HL-60/S4 (cell line): Measurements from ENCODE around the gene ORM2.
"Not testable (repeated sequence)": the region's sequence is repeated elsewhere in the genome, so short reads cannot be mapped to it uniquely, and the experiment has no call there.

Experiments
- in situ Hi-C: fragments of 300-500 bp; cut with MboI; formaldehyde crosslinking; loops from 2 replicates; pipeline ENCODE4 v1.14.3; 2022; ENCODE audit warnings: low sequenced_read_pairs

ORM2 gene

GRCh38 chr9:114328937-114329624 lies 588 bp upstream of the ORM2 start:
- in situ Hi-C loops = not testable (repeated sequence)

- in situ Hi-C loops = no loop called here
Measured at GRCh38 chr9:114330636-114331035, 967 bp downstream of the ORM2 start.

DNA sequence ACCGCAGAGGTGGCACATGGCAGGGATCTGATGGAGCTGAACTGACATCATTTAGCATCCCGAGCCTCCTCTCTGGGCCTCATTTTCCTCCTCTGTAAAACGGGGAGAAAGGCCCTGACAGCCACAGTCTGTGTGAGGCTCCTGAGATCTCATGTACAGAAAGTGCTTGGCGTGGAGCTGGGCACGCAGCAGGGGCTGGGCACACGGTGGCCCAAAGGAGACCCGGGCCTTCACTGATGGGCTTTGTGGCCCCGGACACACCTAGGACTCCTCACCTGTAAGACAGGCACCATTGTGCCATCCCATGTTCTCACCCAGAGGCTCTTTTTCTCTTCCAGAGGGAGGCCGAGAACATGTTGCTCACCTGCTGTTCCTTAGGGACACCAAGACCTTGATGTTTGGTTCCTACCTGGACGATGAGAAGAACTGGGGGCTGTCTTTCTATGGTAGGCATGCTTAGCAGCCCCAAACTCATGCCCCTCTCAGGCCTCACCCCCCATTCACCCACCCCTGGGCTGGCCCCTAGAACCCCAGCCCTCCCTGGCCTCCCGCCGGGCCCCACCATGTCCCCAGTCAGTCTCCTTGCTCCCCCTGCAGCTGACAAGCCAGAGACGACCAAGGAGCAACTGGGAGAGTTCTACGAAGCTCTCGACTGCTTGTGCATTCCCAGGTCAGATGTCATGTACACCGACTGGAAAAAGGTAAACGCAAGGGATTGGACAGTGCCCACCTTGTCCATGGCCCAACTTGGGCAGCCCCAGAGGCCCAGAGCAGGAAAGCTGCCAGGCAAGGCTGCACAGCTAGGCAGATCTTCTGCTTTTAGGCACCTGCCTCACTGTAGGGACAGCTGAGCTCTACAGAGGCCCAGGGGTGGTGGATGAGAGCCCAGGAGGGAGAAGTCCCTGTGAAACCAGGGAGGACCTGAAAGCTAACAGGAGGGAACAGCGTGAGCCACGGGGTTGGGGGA lies 1.8 kb downstream of the ORM2 start:
- in situ Hi-C loops = not testable (repeated sequence)

DNA sequence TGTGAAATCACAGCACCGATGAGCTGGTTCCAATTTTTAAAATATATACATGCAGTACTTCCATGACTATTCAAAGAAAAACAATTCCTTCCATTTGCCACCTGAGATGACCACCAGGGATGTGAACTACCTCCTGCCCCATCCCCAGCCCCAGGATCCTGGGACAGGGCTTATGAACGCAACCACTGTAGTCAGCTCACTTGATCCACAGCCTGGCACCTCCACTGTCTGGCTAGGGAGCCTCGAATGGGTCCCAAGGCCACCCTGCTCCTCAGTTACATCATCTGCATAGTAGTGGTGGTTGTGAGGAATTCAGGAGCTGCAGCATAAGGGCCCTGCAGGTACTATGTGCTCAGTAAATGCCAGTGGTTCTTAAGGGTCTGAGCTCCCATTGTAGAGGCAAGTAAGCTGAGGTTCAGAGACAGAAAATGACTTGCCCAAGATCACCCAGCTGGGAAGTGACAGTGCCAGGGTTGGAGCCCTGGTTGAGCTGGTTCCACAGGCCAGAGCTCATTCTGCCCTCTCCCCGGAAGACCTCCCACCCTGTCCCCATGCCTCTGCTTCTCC lies 2.9 kb downstream of the ORM2 start:
- in situ Hi-C loops = not testable (repeated sequence)

GRCh38 chr9:114333718-114334117 lies 4.0 kb downstream of the ORM2 start:
- in situ Hi-C loops = not testable (repeated sequence)

DNA sequence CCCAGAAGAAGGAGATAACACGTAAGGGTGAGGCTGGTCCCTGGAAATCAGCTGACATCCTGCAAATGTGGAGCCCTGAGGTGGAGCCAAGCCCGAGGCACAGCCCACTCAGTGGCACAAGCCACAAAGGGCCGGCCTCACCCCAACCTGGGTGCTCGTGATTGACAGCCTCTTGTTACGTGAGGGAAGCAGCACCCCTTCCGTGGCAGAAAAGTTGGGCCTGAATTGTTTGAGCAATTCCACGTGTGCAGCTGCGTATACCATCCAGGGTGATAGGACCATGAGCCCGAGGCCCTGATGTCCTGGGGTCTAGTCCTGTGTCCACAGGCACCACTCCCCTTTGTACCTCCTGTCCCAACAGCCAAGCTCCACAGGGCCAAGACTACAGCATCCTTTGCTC lies 4.8 kb downstream of the ORM2 start:
- in situ Hi-C loops = no loop called here

DNA sequence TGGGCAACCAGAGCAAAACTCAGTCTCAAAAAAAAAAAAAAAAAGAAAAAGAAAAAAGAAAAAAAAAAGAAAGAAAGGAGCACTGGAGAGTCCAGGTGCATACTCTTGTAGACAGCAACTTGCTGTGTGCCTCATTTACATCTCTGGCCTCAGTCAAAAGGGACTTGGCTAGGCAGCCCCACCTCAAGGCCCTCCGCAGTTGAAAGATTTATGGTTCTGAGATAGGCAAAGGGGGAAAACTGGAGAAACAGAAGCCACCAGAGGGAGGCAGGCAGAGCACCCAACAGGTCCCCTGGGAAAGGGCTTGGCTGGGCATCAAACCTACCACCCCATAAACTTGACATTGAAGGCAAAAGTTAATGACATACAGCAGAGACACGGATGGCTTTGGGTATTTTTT lies 6.1 kb downstream of the ORM2 start:
- in situ Hi-C loops = no loop called here

GRCh38 chr9:114336157-114336556 lies 6.5 kb downstream of the ORM2 start:
- in situ Hi-C loops = no loop called here

- in situ Hi-C loops = no loop called here
Measured at GRCh38 chr9:114336699-114337395, 7.2 kb downstream of the ORM2 start.

DNA sequence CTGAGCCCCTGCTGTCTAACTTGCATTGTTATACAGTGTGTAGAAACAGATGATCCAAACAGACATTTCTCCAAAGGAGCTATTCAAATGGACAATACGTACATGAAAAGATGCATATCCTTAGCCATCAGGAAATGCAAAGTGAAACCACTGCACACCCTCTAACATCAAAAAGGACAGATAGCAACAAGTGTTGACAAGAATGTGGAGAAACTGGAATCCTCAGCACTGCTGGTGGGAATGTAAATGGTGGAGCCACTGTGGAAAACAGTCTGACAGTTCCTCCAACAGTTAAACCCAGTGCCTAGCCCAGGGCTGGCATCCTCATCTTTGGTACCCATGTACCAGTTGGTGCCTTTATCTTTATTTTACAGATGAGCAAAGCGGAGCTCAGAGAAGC lies 8.5 kb downstream of the ORM2 start:
- in situ Hi-C loops = no loop called here

GRCh38 chr9:114339130-114339908 lies 9.7 kb downstream of the ORM2 start:
- in situ Hi-C loops = no loop called here

DNA sequence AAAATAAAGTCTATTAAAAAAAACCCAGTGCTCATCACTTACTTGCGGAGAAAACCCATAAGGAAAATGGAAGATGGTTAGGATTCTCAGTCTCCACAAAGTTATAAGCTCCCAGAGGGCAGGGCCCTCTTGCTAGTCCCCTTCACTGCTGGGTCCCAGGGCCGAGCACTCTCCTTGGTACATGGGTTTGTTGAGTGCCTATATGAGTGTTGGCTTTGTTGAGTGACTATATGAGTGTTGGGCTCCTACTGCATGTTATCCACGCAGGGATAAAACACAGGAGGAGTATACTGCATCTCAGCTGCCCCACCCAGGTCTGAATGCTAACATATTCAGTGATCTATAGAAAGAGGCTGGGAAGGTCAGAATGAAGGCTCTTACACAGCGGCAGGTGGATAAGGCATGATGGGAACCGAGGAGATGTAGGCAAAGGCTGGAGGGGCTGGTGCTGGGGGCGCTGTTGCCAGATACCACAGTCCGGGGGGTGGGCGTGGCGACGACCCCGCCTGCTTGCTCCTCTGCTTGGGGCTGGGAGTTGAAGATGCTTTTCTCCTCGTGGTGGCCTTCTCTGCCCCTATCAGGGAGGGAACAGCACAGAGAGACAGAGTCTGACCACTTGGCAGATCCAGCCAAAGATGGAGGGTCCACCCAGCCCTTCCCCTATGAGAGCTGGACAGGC lies 11.6 kb downstream of the ORM2 start:
- in situ Hi-C loops = no loop called here

DNA sequence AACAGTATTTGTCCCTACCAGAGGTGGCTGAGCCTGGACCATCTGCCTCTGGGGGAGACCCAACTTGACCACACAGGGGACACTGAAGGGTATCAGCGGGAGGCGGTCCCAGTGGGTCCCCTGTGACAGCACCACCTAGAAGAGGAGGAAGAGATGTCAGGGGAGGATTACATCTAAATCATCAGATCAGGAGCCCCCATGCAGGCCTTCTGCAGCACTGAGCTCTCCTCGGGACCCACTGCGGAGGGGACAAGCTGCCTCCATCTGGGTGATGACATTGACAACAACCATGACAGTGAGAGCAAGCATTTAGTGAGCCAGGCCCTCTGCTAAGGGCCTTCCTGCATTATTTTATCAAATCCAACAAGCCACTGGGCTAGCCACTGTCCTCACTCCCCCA lies 12.3 kb downstream of the ORM2 start:
- in situ Hi-C loops = no loop called here

DNA sequence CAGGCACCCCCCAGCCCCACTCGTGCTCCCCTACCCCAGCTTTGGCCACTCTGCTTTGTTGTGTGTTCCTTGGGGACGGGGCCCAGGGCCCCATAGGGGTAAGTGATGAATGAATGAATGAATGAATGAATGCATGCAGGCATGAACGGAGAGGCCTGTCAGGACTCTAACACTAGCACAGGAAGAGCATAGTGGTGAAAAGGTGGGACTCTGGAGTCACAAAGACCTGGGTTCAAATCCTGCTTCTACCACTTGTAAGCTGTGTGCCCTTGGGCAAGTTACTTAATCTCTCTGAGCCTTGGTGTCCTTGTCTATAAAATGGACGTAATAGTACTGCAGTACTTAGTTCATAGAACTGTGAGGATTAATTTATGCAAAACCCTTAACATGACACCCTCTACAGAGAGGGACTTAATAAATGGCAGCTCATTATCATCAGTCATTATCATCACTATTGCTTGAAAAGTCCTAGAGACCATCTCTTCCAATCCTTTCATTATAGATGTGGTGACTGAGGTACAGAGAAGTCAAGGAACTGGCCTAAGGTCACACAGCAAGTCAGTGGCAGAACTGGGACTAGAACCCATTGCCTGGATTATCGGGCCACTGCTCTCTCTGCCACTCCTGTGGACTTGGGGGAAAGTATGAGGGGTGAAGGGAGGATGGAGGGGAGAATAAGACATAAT lies 13.2 kb downstream of the ORM2 start:
- in situ Hi-C loops = no loop called here

- in situ Hi-C loops = no loop called here
Measured at GRCh38 chr9:114343471-114344187, 14.0 kb downstream of the ORM2 start.

DNA sequence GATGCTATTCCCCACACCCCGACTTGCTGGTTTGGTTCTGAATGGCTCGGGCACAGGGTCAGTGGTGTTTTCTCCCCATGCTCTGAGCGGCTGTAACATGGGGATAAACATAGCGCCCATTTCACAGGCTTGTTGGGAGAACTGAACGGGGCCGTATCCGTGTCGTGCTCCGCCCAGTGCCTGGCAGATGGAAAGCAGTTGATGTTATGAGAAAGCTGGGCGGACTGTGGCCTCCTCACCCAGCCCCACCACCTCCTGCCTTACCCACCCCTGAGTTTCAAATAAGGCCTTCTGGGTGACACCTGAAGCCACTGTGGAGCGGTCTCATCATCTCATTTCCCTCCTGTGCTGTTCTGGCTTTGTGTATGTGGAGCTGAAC lies 14.5 kb downstream of the ORM2 start:
- in situ Hi-C loops = no loop called here

DNA sequence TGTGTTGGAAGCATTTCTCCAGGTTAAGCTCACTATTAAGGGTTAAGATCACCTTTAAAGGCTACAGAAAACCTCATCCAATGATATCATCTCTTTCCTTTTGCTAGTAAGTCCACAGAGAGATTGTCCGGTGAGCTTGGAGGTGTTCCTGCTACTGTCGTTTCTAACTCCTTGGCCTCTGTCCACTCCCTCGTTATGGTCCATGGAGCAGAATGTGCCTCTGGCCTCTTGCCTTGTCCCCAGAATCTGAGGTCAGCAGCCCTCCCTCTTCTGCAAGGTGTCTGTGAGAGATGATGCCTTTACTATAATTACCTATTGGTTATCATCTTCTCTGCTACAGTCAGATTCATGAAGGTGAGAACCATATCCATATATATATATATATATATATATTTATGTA lies 15.0 kb downstream of the ORM2 start:
- in situ Hi-C loops = no loop called here

- in situ Hi-C loops = no loop called here
Measured at GRCh38 chr9:114345493-114346065, 15.9 kb downstream of the ORM2 start.
